K562 (cell line): ENCODE results near the gene UNC45B.

Experiments
- CHD1 ChIP-seq: fragments of 200-600 bp; sonication (generic); IDR thresholded peaks from one replicate; pipeline ENCODE4 v1.6.1; 2012; ENCODE audit warnings: mild to moderate bottlenecking, moderate library complexity, low read length, inconsistent platforms
- CREB1 ChIP-seq, 2 experiments: sonication (generic) in 1 of 2; formaldehyde crosslinking in 1 of 2; IDR thresholded peaks; 2 replicates each; pipeline versions ENCODE4 v1.6.1 to v1.8.0; 2012 to 2022; ENCODE audit warnings: inconsistent platforms in 1 of 2, mild to moderate bottlenecking in 1 of 2, missing genetic modification reagents in 1 of 2, moderate library complexity in 1 of 2
- DLX4 ChIP-seq: fragments of 250-450 bp; sonication (Bioruptor Pico); IDR thresholded peaks from 2 replicates; pipeline ENCODE4 v1.6.1; 2021; ENCODE audit warnings: mild to moderate bottlenecking
- GABPA ChIP-seq: fragments of 200-800 bp; sonication (Bioruptor generic); conservative IDR thresholded peaks from 2 replicates; pipeline ENCODE4 v1.6.1; 2016; ENCODE audit warnings: low read depth, missing genetic modification characterization, missing compliant biosample characterization
- UBTF ChIP-seq, 2 experiments: IDR thresholded peaks; 2 replicates each; pipeline ENCODE4 v1.6.1; 2012; ENCODE audit warnings: improper control_type of control experiment in 2 of 2, low read depth in 2 of 2, low read length in 2 of 2, borderline replicate concordance in 1 of 2
- ZFX ChIP-seq: sonication (generic); formaldehyde crosslinking; IDR thresholded peaks from 2 replicates; pipeline ENCODE4 v1.8.0; 2022; ENCODE audit warnings: mild to moderate bottlenecking, missing genetic modification reagents, moderate library complexity
- ZNF79 ChIP-seq: fragments of 250-450 bp; sonication (Bioruptor Pico); IDR thresholded peaks from 2 replicates; pipeline ENCODE4 v1.4.0; 2020; ENCODE audit warnings: low read depth, mild to moderate bottlenecking, moderate library complexity
- TF ChIP-seq, protein P1 (sequence below), 3 experiments: IDR thresholded peaks in 2 of 3; conservative IDR thresholded peaks in 1 of 3; 2 replicates each; pipeline ENCODE4 v1.5.1; 2011 to 2012; ENCODE audit warnings: low read length in 3 of 3, mild to moderate bottlenecking in 3 of 3, control low read depth in 2 of 3, improper control_type of control experiment in 1 of 3, inconsistent platforms in 1 of 3, low read depth in 1 of 3, mixed read lengths in 1 of 3, moderate library complexity in 1 of 3; ENCODE audit not compliant: insufficient read depth in 2 of 3

DNA sequence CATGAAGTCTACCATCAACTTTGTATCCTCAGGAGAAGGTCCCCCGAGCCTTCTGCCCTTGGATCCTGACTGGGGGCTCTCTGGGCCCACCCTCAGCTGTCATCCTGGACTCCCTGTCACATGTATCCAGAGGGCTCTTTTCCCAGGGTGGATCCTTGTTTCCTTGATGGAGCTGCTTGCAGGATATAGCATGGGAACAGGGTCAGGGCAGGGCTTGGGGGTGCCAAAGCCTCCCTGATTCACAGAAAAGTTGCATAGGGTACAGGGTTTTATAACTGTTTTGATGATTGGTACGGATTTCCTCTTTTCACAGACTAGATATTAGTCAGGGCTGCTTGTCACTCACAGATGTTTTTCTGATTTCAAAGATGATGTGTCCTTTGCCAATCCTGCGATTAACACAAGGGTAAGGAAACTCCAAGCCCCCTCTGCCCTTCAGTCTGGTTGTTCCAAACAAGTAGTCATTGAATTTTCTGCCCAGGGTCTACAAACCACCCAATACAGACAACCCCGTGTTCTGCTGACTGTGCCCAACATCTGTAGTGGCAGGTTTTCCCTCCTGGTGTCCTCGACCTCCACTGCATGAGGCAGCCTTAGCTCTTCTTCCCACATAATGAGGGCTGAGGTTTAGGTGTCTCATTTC lies 67.1 kb downstream of the UNC45B start:
- TF ChIP-seq CREB1 (IDR thresholded peaks at IDR 0.05) (no peak), CREB1 (CRISPR knock-in tag; IDR thresholded peaks at IDR 0.05) (no peak), ZNF79 (CRISPR knock-in tag) (no peak), DLX4 (no peak), UBTF (IDR thresholded peaks at IDR 0.05; ENCODE audit: borderline replicate concordance in 1 of 2, low read depth in 2 of 2, low read length in 2 of 2) (no peak), CHD1 (no peak), ZFX (CRISPR knock-in tag) (no peak), GABPA (tag) (no peak; the same call in 1 of the 2 replicates)
- TF ChIP-seq, protein P1, sequence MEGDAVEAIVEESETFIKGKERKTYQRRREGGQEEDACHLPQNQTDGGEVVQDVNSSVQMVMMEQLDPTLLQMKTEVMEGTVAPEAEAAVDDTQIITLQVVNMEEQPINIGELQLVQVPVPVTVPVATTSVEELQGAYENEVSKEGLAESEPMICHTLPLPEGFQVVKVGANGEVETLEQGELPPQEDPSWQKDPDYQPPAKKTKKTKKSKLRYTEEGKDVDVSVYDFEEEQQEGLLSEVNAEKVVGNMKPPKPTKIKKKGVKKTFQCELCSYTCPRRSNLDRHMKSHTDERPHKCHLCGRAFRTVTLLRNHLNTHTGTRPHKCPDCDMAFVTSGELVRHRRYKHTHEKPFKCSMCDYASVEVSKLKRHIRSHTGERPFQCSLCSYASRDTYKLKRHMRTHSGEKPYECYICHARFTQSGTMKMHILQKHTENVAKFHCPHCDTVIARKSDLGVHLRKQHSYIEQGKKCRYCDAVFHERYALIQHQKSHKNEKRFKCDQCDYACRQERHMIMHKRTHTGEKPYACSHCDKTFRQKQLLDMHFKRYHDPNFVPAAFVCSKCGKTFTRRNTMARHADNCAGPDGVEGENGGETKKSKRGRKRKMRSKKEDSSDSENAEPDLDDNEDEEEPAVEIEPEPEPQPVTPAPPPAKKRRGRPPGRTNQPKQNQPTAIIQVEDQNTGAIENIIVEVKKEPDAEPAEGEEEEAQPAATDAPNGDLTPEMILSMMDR (IDR thresholded peaks at IDR 0.05 in 2 of 3, conservative IDR thresholded peaks at IDR 0.05 in 1 of 3; ENCODE audit: insufficient read depth in 2 of 3, low read depth in 1 of 3, low read length in 3 of 3): no peak
